HCT116 (cell line): ENCODE measurements around the gene RHCE. TPM values are rescaled to one million over a fixed set of nuclear protein-coding genes. Genes with fewer than 3 reads are reported as not detected.

ENCODE experiments used
- ATAC-seq: fragments of 200-7000 bp; cut with Tn5 transposase; 2 replicates; pipeline ENCODE4 v1.9.1; 2020; ENCODE audit warnings: mild to moderate bottlenecking, moderate library complexity
- BruUV-seq: library from RNA; stranded (reverse); fragments of 400-500 nt; replicated peaks from 2 replicates; lab custom pipeline; 2021; lab: Mats Ljungman, UMichigan
- CTCF ChIA-PET: fragments of 300-600 bp; sonication (Branson Sonifier 250); formaldehyde crosslinking; loops from one replicate; lab custom pipeline; 2021; ENCODE audit warnings: antibody characterized with exemption; lab: Charles Lee
- POLR2A ChIA-PET: fragments of 300-600, 350-600 bp; sonication (Branson Sonifier 250); formaldehyde crosslinking; loops from one replicate; lab custom pipeline; 2021; ENCODE audit warnings: antibody characterized with exemption; lab: Charles Lee
- RAD21 ChIA-PET, 2 experiments: fragments of 300-600 bp; sonication (Branson Sonifier 250); formaldehyde crosslinking; loops; one replicate each; lab custom pipeline; 2023; ENCODE audit warnings: low total read pairs in 2 of 2; ENCODE audit not compliant: uncharacterized antibody in 2 of 2, unreplicated experiment in 2 of 2, low non-redundant PET in 1 of 2; lab: Charles Lee
- DNase-seq: peaks from one replicate; pipeline ENCODE4 v3.0.0-alpha.2; 2010; ENCODE audit warnings: low read depth, low spot score
- H2AFZ ChIP-seq: fragments of 200-600 bp; shearing (Covaris generic), sonication (generic); 2 replicates; pipeline ENCODE4 v1.6.1; 2017; ENCODE audit warnings: low read depth, mixed run types, mixed read lengths, antibody characterized with exemption, low read length; ENCODE audit not compliant: poor library complexity, severe bottlenecking
- H3K27ac ChIP-seq: 2 replicates; pipeline ENCODE4 v1.5.1; 2012; ENCODE audit warnings: low read depth, low read length
- H3K27me3 ChIP-seq: fragments of 200-600 bp; sonication (generic); 2 replicates; pipeline ENCODE4 v1.6.1; 2016; ENCODE audit warnings: mixed run types, low read length, mixed read lengths; ENCODE audit not compliant: insufficient read depth
- H3K36me3 ChIP-seq, 2 experiments: fragments of 200-500 bp in 1 of 2; fragments of 200-600 bp in 1 of 2; sonication (Bioruptor generic) in 1 of 2; sonication (generic) in 1 of 2; 2 replicates each; pipeline versions ENCODE4 v1.5.1 to v1.6.1; 2014 to 2016; ENCODE audit warnings: low read length in 2 of 2, inconsistent platforms in 1 of 2, mixed read lengths in 1 of 2, mixed run types in 1 of 2; ENCODE audit not compliant: insufficient read depth in 2 of 2, control insufficient read depth in 1 of 2
- H3K4me1 ChIP-seq, 2 experiments: fragments of 200-600 bp in 1 of 2; sonication (generic) in 1 of 2; 2 replicates each; pipeline versions ENCODE4 v1.5.1 to v1.6.1; 2012 to 2017; ENCODE audit warnings: low read length in 2 of 2, inconsistent platforms in 1 of 2, mild to moderate bottlenecking in 1 of 2, mixed read lengths in 1 of 2, mixed run types in 1 of 2, moderate library complexity in 1 of 2; ENCODE audit not compliant: insufficient read depth in 2 of 2, control insufficient read depth in 1 of 2
- H3K4me2 ChIP-seq: fragments of 200-600 bp; sonication (generic); 2 replicates; pipeline ENCODE4 v1.6.1; 2017; ENCODE audit warnings: mixed run types, low read length, mixed read lengths
- H3K4me3 ChIP-seq, 2 experiments: fragments of 200-600 bp in 1 of 2; sonication (generic) in 1 of 2; replicated peaks in 1 of 2; 2 replicates each; pipeline ENCODE4 v1.5.1; 2011 to 2016; ENCODE audit warnings: low read length in 2 of 2, control low read depth in 1 of 2, low read depth in 1 of 2, mild to moderate bottlenecking in 1 of 2, mixed read lengths in 1 of 2, mixed run types in 1 of 2
- H3K79me2 ChIP-seq: fragments of 200-600 bp; sonication (generic); 2 replicates; pipeline ENCODE4 v1.6.1; 2017; ENCODE audit warnings: mild to moderate bottlenecking, mixed run types, low read length, moderate library complexity, mixed read lengths; ENCODE audit not compliant: insufficient read depth
- H3K9ac ChIP-seq: fragments of 200-600 bp; sonication (generic); 2 replicates; pipeline ENCODE4 v1.6.1; 2016; ENCODE audit warnings: low read length, mixed read lengths
- H3K9me2 ChIP-seq: fragments of 200-600 bp; sonication (generic), shearing (Covaris generic); 2 replicates; pipeline ENCODE4 v1.6.1; 2017; ENCODE audit warnings: mixed run types, mild to moderate bottlenecking, moderate library complexity; ENCODE audit not compliant: insufficient read depth
- H3K9me3 ChIP-seq, 2 experiments: fragments of 200-500 bp in 1 of 2; fragments of 200-600 bp in 1 of 2; sonication (Bioruptor generic) in 1 of 2; sonication (generic) in 1 of 2; 2 replicates each; pipeline ENCODE4 v1.6.1; 2014 to 2017; ENCODE audit warnings: low read length in 2 of 2, mixed read lengths in 2 of 2, inconsistent platforms in 1 of 2, low read depth in 1 of 2, mild to moderate bottlenecking in 1 of 2, mixed run types in 1 of 2, moderate library complexity in 1 of 2; ENCODE audit not compliant: control insufficient read depth in 1 of 2, insufficient read depth in 1 of 2
- H4K20me1 ChIP-seq: fragments of 200-600 bp; sonication (generic), shearing (Covaris generic); 2 replicates; pipeline ENCODE4 v1.6.1; 2017; ENCODE audit warnings: mixed run types, mild to moderate bottlenecking, moderate library complexity; ENCODE audit not compliant: insufficient read depth
- ATF3 ChIP-seq: IDR thresholded peaks from 2 replicates; pipeline ENCODE4 v1.6.1; 2012
- CBX3 ChIP-seq: IDR thresholded peaks from 2 replicates; pipeline ENCODE4 v1.6.1; 2012; ENCODE audit warnings: low read depth
- EGR1 ChIP-seq: IDR thresholded peaks from 2 replicates; pipeline ENCODE4 v1.6.1; 2012; ENCODE audit warnings: low read depth
- ELF1 ChIP-seq: IDR thresholded peaks from 2 replicates; pipeline ENCODE4 v1.6.1; 2012; ENCODE audit warnings: low read depth, borderline replicate concordance
- FOSL1 ChIP-seq: IDR thresholded peaks from 2 replicates; pipeline ENCODE4 v1.6.1; 2012; ENCODE audit warnings: low read depth
- JUND ChIP-seq: IDR thresholded peaks from 2 replicates; pipeline ENCODE4 v1.6.1; 2012
- MAX ChIP-seq: IDR thresholded peaks from 2 replicates; pipeline ENCODE4 v1.6.1; 2012
- POLR2AphosphoS5 ChIP-seq: IDR thresholded peaks from 2 replicates; pipeline ENCODE4 v1.6.1; 2011; ENCODE audit warnings: mild to moderate bottlenecking, low read depth, low read length, moderate library complexity
- RAD21 ChIP-seq: IDR thresholded peaks from 2 replicates; pipeline ENCODE4 v1.6.1; 2012; ENCODE audit warnings: low read depth, mild to moderate bottlenecking
- SIN3A ChIP-seq: IDR thresholded peaks from 2 replicates; pipeline ENCODE4 v1.6.1; 2012; ENCODE audit warnings: low read depth
- SP1 ChIP-seq: IDR thresholded peaks from 2 replicates; pipeline ENCODE4 v1.6.1; 2012; ENCODE audit warnings: low read depth
- TCF7L2 ChIP-seq: IDR thresholded peaks from 2 replicates; pipeline ENCODE4 v1.7.0; 2011; ENCODE audit warnings: borderline replicate concordance, inconsistent platforms; ENCODE audit not compliant: insufficient read depth, insufficient read length; ENCODE audit errors: extremely low read depth
- YY1 ChIP-seq: IDR thresholded peaks from 2 replicates; pipeline ENCODE4 v1.6.1; 2011; ENCODE audit warnings: low read length, low read depth, moderate library complexity, mild to moderate bottlenecking; ENCODE audit not compliant: insufficient replicate concordance; ENCODE audit errors: extremely low read depth
- ZNF274 ChIP-seq: fragments of 200-500 bp; sonication (Bioruptor generic); IDR thresholded peaks from 2 replicates; pipeline ENCODE4 v1.6.1; 2014; ENCODE audit warnings: mild to moderate bottlenecking, low read depth, low read length, inconsistent platforms
- intact Hi-C: fragments of 100-400 bp; cut with micrococcal nuclease; formaldehyde crosslinking; loops from 2 replicates; pipeline ENCODE4 v1.10.0; 2022
- total RNA-seq: library from RNA; stranded (reverse); gene quantifications from one replicate; pipeline ENCODE4 v1.2.1, GENCODE V29; 2021; ENCODE audit not compliant: unreplicated experiment
- TF ChIP-seq, protein P1 (sequence below): IDR thresholded peaks from 2 replicates; pipeline ENCODE4 v1.6.1; 2012; ENCODE audit warnings: low read depth

Gene RHCE
- total RNA-seq, 1 experiment from 2014 or later: 0.64 TPM

DNA sequence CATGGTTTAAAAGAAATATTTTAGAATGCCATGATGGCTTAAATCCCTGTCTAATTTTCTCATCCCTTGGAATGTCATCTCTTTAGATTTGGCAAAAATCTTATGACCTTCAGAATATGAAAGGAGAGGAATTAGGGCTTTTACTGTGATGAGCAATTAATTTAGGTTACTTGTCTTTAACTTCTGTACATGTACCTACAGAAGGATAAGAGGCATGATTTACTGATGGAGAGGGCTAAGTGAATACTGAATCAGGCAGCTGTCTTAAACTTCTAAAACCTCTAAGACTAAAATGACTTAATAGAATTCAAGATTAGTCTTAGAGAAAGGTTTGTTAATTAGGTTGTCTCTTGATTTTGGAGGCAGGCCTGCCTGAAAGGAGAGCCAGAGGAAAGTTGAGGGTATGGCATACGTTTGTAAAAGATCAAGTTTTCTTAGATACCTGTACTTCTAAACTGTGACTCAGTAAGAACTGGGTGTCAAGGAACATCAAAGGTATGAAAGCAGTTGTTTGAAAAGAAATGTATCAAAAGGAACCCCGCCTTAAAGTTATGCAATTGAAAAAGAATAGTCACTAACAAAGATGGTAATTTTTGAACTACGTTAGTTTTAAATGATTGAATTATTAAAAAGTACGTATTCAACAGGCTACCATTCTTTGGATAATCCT, 22.5 kb upstream of the RHCE start:
- ChIA-PET RAD21 (no interaction called here), POLR2A (interaction anchor here (1.4 kb wide), 1 partner anchor 195 kb away, joined by 3 read pairs; the partner anchor contains the start of gene RSRP1), CTCF (interaction anchor here (1.3 kb wide), 1 partner anchor 78 kb away, joined by 4 read pairs; no protein-coding TSS in a partner anchor)
- intact Hi-C loops: no loop called here
- no peaks in the 10 kb centered on the region for H3K79me2 ChIP-seq
- H3K4me2 ChIP-seq: no peak overlapping the region
- no peak overlapping the region for H3K4me3 ChIP-seq
- H2AFZ ChIP-seq: no peak overlapping the region
- no peaks in the 10 kb centered on the region for H3K9me3 ChIP-seq
- no peaks in the 10 kb centered on the region for H4K20me1 ChIP-seq
- BruUV-seq: no TSS peak
- H3K27ac ChIP-seq: no peak overlapping the region
- no peaks in the 10 kb centered on the region for H3K27me3 ChIP-seq
- DNase-seq (no peak), ATAC-seq (no peak)
- no peak overlapping the region for H3K9ac ChIP-seq
- no peaks in the 10 kb centered on the region for H3K36me3 ChIP-seq
- peaks cover 0 to 5% of the 10 kb centered on the region in 2 experiments; a peak in 1 of 4 replicates for H3K4me1 ChIP-seq
- no peaks in the 10 kb centered on the region for H3K9me2 ChIP-seq
- no peak for TF ChIP-seq ATF3
- no peak for TF ChIP-seq MAX
- TF ChIP-seq ELF1: no peak
- no peak for TF ChIP-seq EGR1
- no peak for TF ChIP-seq YY1
- TF ChIP-seq POLR2AphosphoS5: no peak
- TF ChIP-seq, all 23 proteins: peak for 0

GRCh38 chr1:25442178-25442577, 21.6 kb upstream of the RHCE start:
- RAD21 ChIA-PET: no interaction called here
- POLR2A ChIA-PET: no interaction called here
- peak; percentile 13 for DNase-seq
- Histone ChIP-seq H3K9me2 (no peaks in the 10 kb centered on the region), H3K27me3 (no peaks in the 10 kb centered on the region), H3K4me3 (no peak overlapping the region), H2AFZ (no peak overlapping the region), H3K4me2 (no peak overlapping the region), H3K9me3 (no peaks in the 10 kb centered on the region), H3K9ac (no peak overlapping the region), H4K20me1 (no peaks in the 10 kb centered on the region), H3K79me2 (no peaks in the 10 kb centered on the region), H3K36me3 (no peaks in the 10 kb centered on the region), H3K4me1 (peaks cover 0 to 5% of the 10 kb centered on the region in 2 experiments; a peak in 1 of 4 replicates), H3K27ac (no peak overlapping the region)
- intact Hi-C loops: no loop called here
- no TSS peak for BruUV-seq
- 0 out of 2 replicates have a peak, but pooled peaks have one; percentile 27 for ATAC-seq
- CTCF ChIA-PET: interaction anchor here (0.7 to 1.3 kb wide), 2 partner anchors 62 to 79 kb away, joined by 3 to 4 read pairs; no protein-coding TSS in a partner anchor
- TF ChIP-seq, protein P1, sequence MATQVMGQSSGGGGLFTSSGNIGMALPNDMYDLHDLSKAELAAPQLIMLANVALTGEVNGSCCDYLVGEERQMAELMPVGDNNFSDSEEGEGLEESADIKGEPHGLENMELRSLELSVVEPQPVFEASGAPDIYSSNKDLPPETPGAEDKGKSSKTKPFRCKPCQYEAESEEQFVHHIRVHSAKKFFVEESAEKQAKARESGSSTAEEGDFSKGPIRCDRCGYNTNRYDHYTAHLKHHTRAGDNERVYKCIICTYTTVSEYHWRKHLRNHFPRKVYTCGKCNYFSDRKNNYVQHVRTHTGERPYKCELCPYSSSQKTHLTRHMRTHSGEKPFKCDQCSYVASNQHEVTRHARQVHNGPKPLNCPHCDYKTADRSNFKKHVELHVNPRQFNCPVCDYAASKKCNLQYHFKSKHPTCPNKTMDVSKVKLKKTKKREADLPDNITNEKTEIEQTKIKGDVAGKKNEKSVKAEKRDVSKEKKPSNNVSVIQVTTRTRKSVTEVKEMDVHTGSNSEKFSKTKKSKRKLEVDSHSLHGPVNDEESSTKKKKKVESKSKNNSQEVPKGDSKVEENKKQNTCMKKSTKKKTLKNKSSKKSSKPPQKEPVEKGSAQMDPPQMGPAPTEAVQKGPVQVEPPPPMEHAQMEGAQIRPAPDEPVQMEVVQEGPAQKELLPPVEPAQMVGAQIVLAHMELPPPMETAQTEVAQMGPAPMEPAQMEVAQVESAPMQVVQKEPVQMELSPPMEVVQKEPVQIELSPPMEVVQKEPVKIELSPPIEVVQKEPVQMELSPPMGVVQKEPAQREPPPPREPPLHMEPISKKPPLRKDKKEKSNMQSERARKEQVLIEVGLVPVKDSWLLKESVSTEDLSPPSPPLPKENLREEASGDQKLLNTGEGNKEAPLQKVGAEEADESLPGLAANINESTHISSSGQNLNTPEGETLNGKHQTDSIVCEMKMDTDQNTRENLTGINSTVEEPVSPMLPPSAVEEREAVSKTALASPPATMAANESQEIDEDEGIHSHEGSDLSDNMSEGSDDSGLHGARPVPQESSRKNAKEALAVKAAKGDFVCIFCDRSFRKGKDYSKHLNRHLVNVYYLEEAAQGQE: no peak
- TF ChIP-seq JUND (peak; percentile 57; the same call in 1 of the 2 replicates), SIN3A (no peak), SP1 (0 out of 2 replicates have a peak, but pooled peaks have one; percentile 18), ZNF274 (no peak), CBX3 (no peak), ELF1 (no peak), RAD21 (peak; percentile 52), TCF7L2 (no peak), FOSL1 (peak; percentile 29; the same call in 1 of the 2 replicates), MAX (no peak), POLR2AphosphoS5 (no peak)
